Left lung (tissue), 14 donors: Measurements from ENCODE around the gene NFXL1. TPM values are rescaled to one million over a fixed set of nuclear protein-coding genes. Genes with fewer than 3 reads are reported as not detected.
A peak's percentile ranks its signal among the peaks of the same experiment; 100 is the strongest.

Experiments
- ATAC-seq: fragments of 200-7000 bp; cut with Tn5 transposase; one replicate; pipeline ENCODE4 v1.9.1; 2020; ENCODE audit warnings: moderate library complexity
- DNase-seq, 4 donors: peaks; one replicate each; pipeline ENCODE4 v3.0.0-alpha.2; 2013 to 2020
- H3K27ac ChIP-seq, 2 donors: fragments of 200-600 bp; sonication (generic) in 1 of 2; one replicate each; pipeline versions ENCODE4 v1.5.0 to v1.8.0; 2020 to 2021
- H3K27me3 ChIP-seq, 2 donors: fragments of 200-600 bp; sonication (generic) in 1 of 2; one replicate each; pipeline versions ENCODE4 v1.5.0 to v1.8.0; 2020 to 2021
- H3K36me3 ChIP-seq, 2 donors: fragments of 200-600 bp; sonication (generic) in 1 of 2; one replicate each; pipeline versions ENCODE4 v1.5.0 to v1.8.0; 2020 to 2021
- H3K4me1 ChIP-seq, 2 donors: fragments of 200-600 bp; one replicate each; pipeline ENCODE4 v1.8.0; 2021
- H3K4me3 ChIP-seq, 2 donors: fragments of 200-600 bp; sonication (generic) in 1 of 2; one replicate each; pipeline versions ENCODE4 v1.5.0 to v1.8.0; 2020 to 2021; ENCODE audit warnings: mild to moderate bottlenecking in 1 of 2
- H3K9me3 ChIP-seq, 2 donors: fragments of 200-600 bp; sonication (generic) in 1 of 2; one replicate each; pipeline versions ENCODE4 v1.5.0 to v1.8.0; 2020 to 2021
- CTCF ChIP-seq, 2 donors: fragments of 200-600 bp; sonication (generic) in 1 of 2; IDR thresholded peaks; one replicate each; pipeline versions ENCODE4 v1.5.0 to v1.8.0; 2021; ENCODE audit warnings: antibody characterized with exemption in 2 of 2
- intact Hi-C, 2 donors: fragments of 100-400 bp; cut with DNase I; formaldehyde crosslinking; loops; one replicate each; pipeline versions ENCODE4 v1.11.2 to v1.14.2; 2022
- long read RNA-seq, 12 donors: library from polyadenylated mRNA in 2 of 12; unstranded in 2 of 12; transcript quantifications; one replicate each; pipeline ENCODE4 v2.0.0 and lab custom pipeline, GENCODE V29; 2019 to 2026
- polyA plus RNA-seq, 6 donors: library from polyadenylated mRNA; unstranded; fragments of 120-200 nt; gene quantifications; one replicate each; pipeline ENCODE4 v1.2.1, GENCODE V29; 2013; ENCODE audit not compliant: insufficient read length in 6 of 6
- total RNA-seq, 2 donors: library from RNA; stranded (reverse); fragmentation: NEBNext Ultra II Directional; extraction: Animal tissue kit (Norgen Biotek cat#: 25700); gene quantifications; one replicate each; pipeline ENCODE4 v1.2.1, GENCODE V29; 2021
- donor health status: DM: no; HTN: yes; CAD: no.
- donor health status: DM: no; HTN: no; CAD: no.

Gene NFXL1
- 10 to 100 TPM; 10.1 to 19.0 TPM for total RNA-seq
- 10 to 100 TPM; 22.1 to 31.6 (median 27.4) TPM for polyA plus RNA-seq
- long read RNA-seq, donor 1, partial matches to known transcripts: 0 of 2 reads
- long read RNA-seq, donor 1, other reads (novel, unspliced or antisense): 0 of 2 reads
- long read RNA-seq, donor 2, partial matches to known transcripts: 0 of 4 reads
- long read RNA-seq, donor 2, other reads (novel, unspliced or antisense): 0 of 4 reads
- long read RNA-seq, donor 3, partial matches to known transcripts: 0 of 3 reads
- long read RNA-seq, donor 3, other reads (novel, unspliced or antisense): 0 of 3 reads
- long read RNA-seq, donor 4, partial matches to known transcripts: 1 of 2 reads
- long read RNA-seq, donor 4, other reads (novel, unspliced or antisense): 1 of 2 reads
- long read RNA-seq, donor 5: 0 reads
- long read RNA-seq, donor 6: 0 reads
- long read RNA-seq, donor 7, partial matches to known transcripts: 0 of 1 reads
- long read RNA-seq, donor 7, other reads (novel, unspliced or antisense): 0 of 1 reads
- long read RNA-seq, donor 8, partial matches to known transcripts: 0 of 1 reads
- long read RNA-seq, donor 8, other reads (novel, unspliced or antisense): 0 of 1 reads
- long read RNA-seq, donor 9: 0 reads
- long read RNA-seq, donor 10: 0 reads
- long read RNA-seq, donor 11: 0 reads
- long read RNA-seq, donor 12, partial matches to known transcripts: 0 of 4 reads
- long read RNA-seq, donor 12, other reads (novel, unspliced or antisense): 0 of 4 reads

- peak; percentile 98 for ATAC-seq
- TF ChIP-seq CTCF (IDR thresholded peaks at IDR 0.05): no peak
- H3K4me1 ChIP-seq: peaks cover 7 to 31% of the 10 kb centered on the region in 2 donors
These were observed at the start of gene NFXL1 for GRCh38 chr4:47914220-47914925. Gene NFXL1 (minus strand): TSS chr4:47914583. CDS start chr4:47914203, 380 bp downstream.

GRCh38 chr4:47954677-47955076 is 40.3 kb upstream of the NFXL1 start:
- H3K36me3 ChIP-seq: no peaks in the 10 kb centered on the region
- no peaks in the 10 kb centered on the region for H3K4me1 ChIP-seq
- DNase-seq (no peak), ATAC-seq (no peak)
- TF ChIP-seq CTCF (IDR thresholded peaks at IDR 0.05): no peak
- no peaks in the 10 kb centered on the region for H3K27me3 ChIP-seq
- intact Hi-C loops: no loop called here
- peaks cover 0 to 2% of the 10 kb centered on the region in 2 donors for H3K9me3 ChIP-seq
- no peak overlapping the region for H3K27ac ChIP-seq
- H3K4me3 ChIP-seq: no peak overlapping the region

More at GRCh38 chr4:47914220-47914925, at the start of gene NFXL1:
- intact Hi-C loops: no loop called here
- Histone ChIP-seq H3K27me3 (no peaks in the 10 kb centered on the region), H3K4me3 (peak within 1 kb of the TSS; percentile 92 to 95), H3K27ac (peak within 1 kb of the TSS; percentile 82 to 88), H3K36me3 (peaks cover 0 to 7% of the 10 kb centered on the region in 2 donors), H3K9me3 (no peaks in the 10 kb centered on the region)
- DNase-seq: peak; percentile 94 to 99 (median 98)

GRCh38 chr4:47954245-47954644 is 39.9 kb upstream of the NFXL1 start:
- H3K27me3 ChIP-seq: no peaks in the 10 kb centered on the region
- no peak overlapping the region for H3K27ac ChIP-seq
- H3K4me3 ChIP-seq: no peak overlapping the region
- H3K9me3 ChIP-seq: peaks cover 0 to 2% of the 10 kb centered on the region in 2 donors
- no peak for ATAC-seq
- no peak for DNase-seq
- H3K36me3 ChIP-seq: no peaks in the 10 kb centered on the region
- intact Hi-C loops: no loop called here
- H3K4me1 ChIP-seq: no peaks in the 10 kb centered on the region
- no peak for TF ChIP-seq CTCF (IDR thresholded peaks at IDR 0.05)

- H3K36me3 ChIP-seq: no peaks in the 10 kb centered on the region
- H3K4me3 ChIP-seq: no peak overlapping the region
- no peaks in the 10 kb centered on the region for H3K9me3 ChIP-seq
- ATAC-seq: no peak
- no peaks in the 10 kb centered on the region for H3K27me3 ChIP-seq
- H3K27ac ChIP-seq: no peak overlapping the region
- intact Hi-C loops: no loop called here
- H3K4me1 ChIP-seq: no peaks in the 10 kb centered on the region
- DNase-seq: no peak
- no peak for TF ChIP-seq CTCF (IDR thresholded peaks at IDR 0.05)
These were observed 31.7 kb upstream of the NFXL1 start for GRCh38 chr4:47945930-47946726.
